Thoracic aorta (tissue), 2 donors: ENCODE results near the gene DPF3. TPM values are rescaled to one million over a fixed set of nuclear protein-coding genes. Genes with fewer than 3 reads are reported as not detected.
"Not testable (repeated sequence)": the region's sequence is repeated elsewhere in the genome, so short reads cannot be mapped to it uniquely, and the experiment has no call there.

Source experiments
- ATAC-seq: fragments of 150-250 bp; one replicate; pipeline ENCODE4 v1.8.0; 2017; ENCODE audit warnings: low read depth; ENCODE audit not compliant: insufficient number of reproducible peaks, low FRiP score
- DNase-seq: peaks from one replicate; pipeline ENCODE4 v3.0.0-alpha.2; 2020; ENCODE audit warnings: low spot score
- H3K27ac ChIP-seq, 2 donors: fragments of 200-600 bp; sonication (generic); 1 replicate in 1 of 2; 2 replicates in 1 of 2; pipeline ENCODE4 v1.5.1; 2016; ENCODE audit warnings: mild to moderate bottlenecking in 2 of 2, moderate library complexity in 2 of 2
- H3K27me3 ChIP-seq: fragments of 200-600 bp; sonication (generic); replicated peaks from 2 replicates; pipeline ENCODE4 v1.6.0; 2016; ENCODE audit warnings: mild to moderate bottlenecking; ENCODE audit not compliant: insufficient read depth
- H3K36me3 ChIP-seq: fragments of 200-600 bp; sonication (generic); one replicate; pipeline ENCODE4 v1.5.1; 2016
- H3K4me1 ChIP-seq, 2 donors: fragments of 200-600 bp; sonication (generic); 1 replicate in 1 of 2; 2 replicates in 1 of 2; pipeline versions ENCODE4 v1.5.1 to v1.6.0; 2016; ENCODE audit warnings: low read depth in 2 of 2, mild to moderate bottlenecking in 1 of 2; ENCODE audit not compliant: control insufficient read depth in 1 of 2
- H3K4me3 ChIP-seq: fragments of 200-600 bp; sonication (generic); 2 replicates; pipeline ENCODE4 v1.5.1; 2016; ENCODE audit warnings: mild to moderate bottlenecking
- H3K9me3 ChIP-seq: fragments of 200-600 bp; sonication (generic); 2 replicates; pipeline ENCODE4 v1.5.1; 2016
- total RNA-seq, 2 donors: library from RNA; depleted of rRNA; stranded (reverse); fragments of >200 nt; gene quantifications; one replicate each; pipeline versions ENCODE4 v1.1.0 to v1.2.3, GENCODE V29; 2016
- TF ChIP-seq, protein P1 (sequence below): fragments of 200-600 bp; sonication (generic); IDR thresholded peaks from one replicate; pipeline ENCODE4 v1.5.1; 2019; ENCODE audit warnings: antibody characterized with exemption

Gene DPF3
- total RNA-seq, 2 donors from 2014 or later: 2.2 to 8.9 TPM

DNA sequence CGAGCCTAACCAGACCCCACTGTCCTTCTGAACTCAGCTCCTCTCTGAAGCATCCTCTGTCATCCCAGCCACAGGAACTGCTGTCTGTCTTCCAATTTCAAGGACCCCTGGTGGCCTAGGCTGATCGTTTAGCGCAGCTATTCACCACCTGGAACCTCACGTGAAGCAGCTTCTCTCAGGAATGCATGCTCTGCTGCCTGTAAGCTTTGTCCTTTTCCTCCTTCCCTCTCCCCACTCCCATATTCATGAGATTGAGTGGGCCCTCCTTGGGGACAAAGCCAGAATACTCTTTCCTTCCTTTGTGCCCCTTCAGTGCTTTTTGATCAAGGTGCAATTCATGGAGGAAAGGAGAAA lies 17.2 kb downstream of the DPF3 start:
- no peaks in the 10 kb centered on the region for H3K27me3 ChIP-seq
- no peaks in the 10 kb centered on the region for H3K9me3 ChIP-seq
- TF ChIP-seq, protein P1, sequence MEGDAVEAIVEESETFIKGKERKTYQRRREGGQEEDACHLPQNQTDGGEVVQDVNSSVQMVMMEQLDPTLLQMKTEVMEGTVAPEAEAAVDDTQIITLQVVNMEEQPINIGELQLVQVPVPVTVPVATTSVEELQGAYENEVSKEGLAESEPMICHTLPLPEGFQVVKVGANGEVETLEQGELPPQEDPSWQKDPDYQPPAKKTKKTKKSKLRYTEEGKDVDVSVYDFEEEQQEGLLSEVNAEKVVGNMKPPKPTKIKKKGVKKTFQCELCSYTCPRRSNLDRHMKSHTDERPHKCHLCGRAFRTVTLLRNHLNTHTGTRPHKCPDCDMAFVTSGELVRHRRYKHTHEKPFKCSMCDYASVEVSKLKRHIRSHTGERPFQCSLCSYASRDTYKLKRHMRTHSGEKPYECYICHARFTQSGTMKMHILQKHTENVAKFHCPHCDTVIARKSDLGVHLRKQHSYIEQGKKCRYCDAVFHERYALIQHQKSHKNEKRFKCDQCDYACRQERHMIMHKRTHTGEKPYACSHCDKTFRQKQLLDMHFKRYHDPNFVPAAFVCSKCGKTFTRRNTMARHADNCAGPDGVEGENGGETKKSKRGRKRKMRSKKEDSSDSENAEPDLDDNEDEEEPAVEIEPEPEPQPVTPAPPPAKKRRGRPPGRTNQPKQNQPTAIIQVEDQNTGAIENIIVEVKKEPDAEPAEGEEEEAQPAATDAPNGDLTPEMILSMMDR: no peak
- H3K27ac ChIP-seq: no peak overlapping the region
- DNase-seq (no peak), ATAC-seq (no peak)
- H3K4me3 ChIP-seq: no peak overlapping the region
- no peaks in the 10 kb centered on the region for H3K4me1 ChIP-seq
- no peaks in the 10 kb centered on the region for H3K36me3 ChIP-seq

DNA sequence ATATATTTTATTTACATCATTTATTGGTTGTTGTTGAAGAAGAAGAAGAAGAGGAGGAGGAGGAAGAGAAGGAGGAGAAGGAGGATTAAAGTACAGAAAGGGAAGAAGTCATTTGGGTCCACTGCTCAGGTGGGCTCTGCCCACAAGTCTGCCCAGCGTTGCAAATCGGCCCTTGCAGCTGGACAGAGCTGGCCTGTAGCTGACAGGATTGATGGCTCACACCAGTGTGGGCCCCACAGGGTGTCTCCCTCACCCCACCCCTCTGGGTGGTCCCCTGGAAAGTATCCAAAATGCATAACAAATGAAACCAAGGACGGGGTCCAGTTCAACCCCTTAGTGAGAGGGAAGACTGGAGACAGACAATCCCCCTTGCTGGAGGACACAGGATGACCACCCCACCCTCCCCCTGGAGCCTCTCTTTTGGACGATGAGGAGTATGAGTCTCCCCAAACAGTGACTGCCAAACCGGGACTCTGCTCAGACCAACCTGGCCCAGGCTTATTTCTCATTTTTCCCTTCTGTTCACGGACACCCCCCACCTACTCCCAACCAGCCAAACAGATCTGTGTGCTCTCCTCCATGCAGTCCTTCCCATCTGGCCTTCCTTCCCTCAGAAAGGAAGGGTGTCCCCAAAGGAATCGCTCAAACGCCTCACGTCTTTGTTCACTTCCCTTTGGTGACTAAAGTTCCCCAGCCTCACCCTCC lies 17.7 kb downstream of the DPF3 start:
- Histone ChIP-seq H3K27ac (no peak overlapping the region), H3K9me3 (no peaks in the 10 kb centered on the region), H3K27me3 (no peaks in the 10 kb centered on the region), H3K36me3 (no peaks in the 10 kb centered on the region), H3K4me3 (no peak overlapping the region), H3K4me1 (no peaks in the 10 kb centered on the region)
- no peak for ATAC-seq
- no peak for DNase-seq
- TF ChIP-seq, protein P1: no peak

DNA sequence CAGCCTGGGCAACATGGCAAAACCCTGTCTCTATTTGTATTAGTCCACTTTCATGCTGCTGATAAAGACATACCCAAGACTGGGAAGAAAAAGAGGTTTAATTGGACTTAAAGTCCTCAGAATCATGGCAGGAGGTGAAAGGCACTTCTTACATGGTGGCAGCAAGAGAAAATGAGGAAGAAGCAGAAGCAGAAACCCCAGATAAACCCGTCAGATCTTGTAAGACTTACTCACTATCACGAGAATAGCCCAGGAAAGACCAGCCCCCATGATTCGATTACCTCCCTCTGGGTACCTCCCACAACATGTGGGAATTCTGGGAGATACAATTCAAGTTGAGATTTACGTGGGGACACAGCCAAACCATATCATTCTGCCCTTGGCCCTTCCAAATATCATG lies 23.0 kb downstream of the DPF3 start:
- H3K27me3 ChIP-seq, H3K36me3 ChIP-seq, ATAC-seq, H3K27ac ChIP-seq, H3K4me1 ChIP-seq, H3K4me3 ChIP-seq, DNase-seq, H3K9me3 ChIP-seq: not testable (repeated sequence)

- Histone ChIP-seq H3K4me1 (no peaks in the 10 kb centered on the region), H3K9me3 (no peaks in the 10 kb centered on the region), H3K27me3 (no peaks in the 10 kb centered on the region), H3K4me3 (no peak overlapping the region), H3K27ac (no peak overlapping the region), H3K36me3 (no peaks in the 10 kb centered on the region)
- TF ChIP-seq, protein P1: no peak
- DNase-seq: no peak
- ATAC-seq: no peak
Measured at GRCh38 chr14:72869407-72870329, 24.2 kb downstream of the DPF3 start.

DNA sequence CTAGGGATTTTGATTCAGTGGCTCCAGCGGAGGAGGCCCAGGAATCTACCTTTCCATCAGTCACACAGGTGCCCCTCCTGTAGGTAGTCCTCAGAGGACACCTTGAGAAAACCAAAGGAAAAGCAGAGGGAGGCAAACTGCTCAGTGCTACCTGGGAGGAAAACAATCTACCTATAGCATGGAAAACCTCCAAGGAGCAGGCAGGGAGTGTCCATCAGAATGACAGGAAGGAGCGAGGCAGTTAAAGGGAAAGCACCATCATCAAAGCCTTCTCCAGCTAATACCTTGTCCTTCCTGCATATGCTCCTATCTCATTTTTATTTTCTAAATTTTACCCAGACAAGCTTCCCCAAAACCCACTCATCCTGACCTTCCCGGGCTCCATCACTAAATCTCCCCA lies 25.4 kb downstream of the DPF3 start:
- H3K9me3 ChIP-seq: no peaks in the 10 kb centered on the region
- no peak for ATAC-seq
- TF ChIP-seq, protein P1: no peak
- no peak overlapping the region for H3K4me3 ChIP-seq
- H3K27ac ChIP-seq: no peak overlapping the region
- H3K4me1 ChIP-seq: no peaks in the 10 kb centered on the region
- no peaks in the 10 kb centered on the region for H3K27me3 ChIP-seq
- no peaks in the 10 kb centered on the region for H3K36me3 ChIP-seq
- DNase-seq: no peak
